Transverse colon (tissue), 4 donors: ENCODE data around the gene TRPV2.

Experiments used
- CTCF ChIP-seq, 5 experiments: fragments of 200-600 bp in 3 of 5; fragments of 450-650 bp in 2 of 5; sonication (generic) in 3 of 5; IDR thresholded peaks; 1 replicate in 2 of 5; 2 replicates in 3 of 5; pipeline ENCODE4 v1.5.1; 2016 to 2017; ENCODE audit warnings: antibody characterized with exemption in 5 of 5, inconsistent platforms in 3 of 5, mild to moderate bottlenecking in 2 of 5, moderate library complexity in 1 of 5
- EP300 ChIP-seq: sonication (generic); formaldehyde crosslinking; IDR thresholded peaks from one replicate; pipeline ENCODE4 v1.6.1; 2017; ENCODE audit warnings: antibody characterized with exemption, low read depth
- POLR2A ChIP-seq: fragments of 450-650 bp; IDR thresholded peaks from one replicate; pipeline ENCODE4 v1.6.1; 2016; ENCODE audit warnings: antibody characterized with exemption, mild to moderate bottlenecking, moderate library complexity
- POLR2AphosphoS5 ChIP-seq, 3 donors: sonication (generic); formaldehyde crosslinking; IDR thresholded peaks; one replicate each; pipeline ENCODE4 v1.6.1; 2016; ENCODE audit warnings: antibody characterized with exemption in 3 of 3

- TF ChIP-seq CTCF (IDR thresholded peaks at IDR 0.05) (no peak), POLR2AphosphoS5 (IDR thresholded peaks at IDR 0.05) (no peak), POLR2A (no peak), EP300 (no peak)
Measured at GRCh38 chr17:16419929-16420271, 4.5 kb downstream of the TRPV2 start.
